Ovary (tissue), 3 donors: ENCODE results near the gene RUNX2.

ENCODE experiments used
- POLR2A ChIP-seq: fragments of 450-650 bp; IDR thresholded peaks from one replicate; pipeline ENCODE4 v1.6.1; 2017; ENCODE audit warnings: antibody characterized with exemption, mild to moderate bottlenecking, moderate library complexity
- TF ChIP-seq, protein P1 (sequence below), 3 donors: fragments of 450-650 bp in 2 of 3; fragments of 200-600 bp in 1 of 3; IDR thresholded peaks; one replicate each; pipeline versions ENCODE4 v1.5.1 to v1.8.0; 2016 to 2022; ENCODE audit warnings: antibody characterized with exemption in 3 of 3, mild to moderate bottlenecking in 1 of 3
- donor health status: DM: no; HTN: no; CAD: no.

DNA sequence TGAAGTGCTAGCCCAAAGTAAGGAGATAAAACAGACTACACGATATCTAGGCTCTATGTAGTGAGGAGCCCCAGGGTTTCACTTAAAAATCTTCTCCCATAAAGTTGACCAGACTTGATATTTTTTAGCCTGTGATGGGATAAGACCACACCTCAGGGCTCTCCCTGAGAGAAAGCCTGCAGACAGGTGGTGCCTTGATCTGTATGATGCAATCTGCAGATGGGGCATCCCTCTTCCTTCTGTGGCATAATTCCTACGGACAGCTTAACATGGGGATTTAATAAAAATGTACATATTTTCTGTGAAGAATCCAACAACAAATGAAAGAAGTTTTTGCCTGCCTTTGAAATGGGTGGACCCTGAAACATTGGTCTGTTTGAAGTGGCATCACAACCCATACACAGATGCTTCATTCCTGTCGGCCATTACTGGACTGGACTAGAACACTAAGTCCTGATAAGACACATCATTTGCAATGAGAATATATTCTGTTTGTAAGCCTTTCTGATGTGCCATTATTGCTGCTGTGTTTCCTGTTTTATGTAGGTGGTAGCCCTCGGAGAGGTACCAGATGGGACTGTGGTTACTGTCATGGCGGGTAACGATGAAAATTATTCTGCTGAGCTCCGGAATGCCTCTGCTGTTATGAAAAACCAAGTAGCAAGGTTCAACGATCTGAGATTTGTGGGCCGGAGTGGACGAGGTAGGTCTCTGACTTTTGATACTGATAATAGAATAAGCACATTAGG lies 103.4 kb downstream of the RUNX2 start:
- no peak for TF ChIP-seq POLR2A
- TF ChIP-seq, protein P1, sequence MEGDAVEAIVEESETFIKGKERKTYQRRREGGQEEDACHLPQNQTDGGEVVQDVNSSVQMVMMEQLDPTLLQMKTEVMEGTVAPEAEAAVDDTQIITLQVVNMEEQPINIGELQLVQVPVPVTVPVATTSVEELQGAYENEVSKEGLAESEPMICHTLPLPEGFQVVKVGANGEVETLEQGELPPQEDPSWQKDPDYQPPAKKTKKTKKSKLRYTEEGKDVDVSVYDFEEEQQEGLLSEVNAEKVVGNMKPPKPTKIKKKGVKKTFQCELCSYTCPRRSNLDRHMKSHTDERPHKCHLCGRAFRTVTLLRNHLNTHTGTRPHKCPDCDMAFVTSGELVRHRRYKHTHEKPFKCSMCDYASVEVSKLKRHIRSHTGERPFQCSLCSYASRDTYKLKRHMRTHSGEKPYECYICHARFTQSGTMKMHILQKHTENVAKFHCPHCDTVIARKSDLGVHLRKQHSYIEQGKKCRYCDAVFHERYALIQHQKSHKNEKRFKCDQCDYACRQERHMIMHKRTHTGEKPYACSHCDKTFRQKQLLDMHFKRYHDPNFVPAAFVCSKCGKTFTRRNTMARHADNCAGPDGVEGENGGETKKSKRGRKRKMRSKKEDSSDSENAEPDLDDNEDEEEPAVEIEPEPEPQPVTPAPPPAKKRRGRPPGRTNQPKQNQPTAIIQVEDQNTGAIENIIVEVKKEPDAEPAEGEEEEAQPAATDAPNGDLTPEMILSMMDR (IDR thresholded peaks at IDR 0.05): no peak
